Lower leg skin (tissue), 3 donors: Measurements from ENCODE around the gene USP13.

Experiments used
- CTCF ChIP-seq, 3 donors: fragments of 450-650 bp; IDR thresholded peaks; one replicate each; pipeline ENCODE4 v1.5.1; 2016; ENCODE audit warnings: antibody characterized with exemption in 3 of 3, mild to moderate bottlenecking in 3 of 3, moderate library complexity in 2 of 3
- POLR2A ChIP-seq, 2 donors: fragments of 450-650 bp; IDR thresholded peaks; one replicate each; pipeline ENCODE4 v1.6.1; 2016 to 2017; ENCODE audit warnings: antibody characterized with exemption in 2 of 2, mild to moderate bottlenecking in 1 of 2, moderate library complexity in 1 of 2

GRCh38 chr3:179710079-179710478 lies 57.2 kb downstream of the USP13 start:
- no peak for TF ChIP-seq CTCF (IDR thresholded peaks at IDR 0.05)
- no peak for TF ChIP-seq POLR2A (IDR thresholded peaks at IDR 0.05)
